GM21423 (cell line): ENCODE data around the gene MRPS27.

Experiments used
- ATAC-seq: cut with Tn5 transposase; IDR thresholded peaks from one replicate; pipeline ENCODE4 v1.9.1; 2021; ENCODE audit warnings: mild to moderate bottlenecking, moderate library complexity; ENCODE audit not compliant: unreplicated experiment

MRPS27 gene

DNA sequence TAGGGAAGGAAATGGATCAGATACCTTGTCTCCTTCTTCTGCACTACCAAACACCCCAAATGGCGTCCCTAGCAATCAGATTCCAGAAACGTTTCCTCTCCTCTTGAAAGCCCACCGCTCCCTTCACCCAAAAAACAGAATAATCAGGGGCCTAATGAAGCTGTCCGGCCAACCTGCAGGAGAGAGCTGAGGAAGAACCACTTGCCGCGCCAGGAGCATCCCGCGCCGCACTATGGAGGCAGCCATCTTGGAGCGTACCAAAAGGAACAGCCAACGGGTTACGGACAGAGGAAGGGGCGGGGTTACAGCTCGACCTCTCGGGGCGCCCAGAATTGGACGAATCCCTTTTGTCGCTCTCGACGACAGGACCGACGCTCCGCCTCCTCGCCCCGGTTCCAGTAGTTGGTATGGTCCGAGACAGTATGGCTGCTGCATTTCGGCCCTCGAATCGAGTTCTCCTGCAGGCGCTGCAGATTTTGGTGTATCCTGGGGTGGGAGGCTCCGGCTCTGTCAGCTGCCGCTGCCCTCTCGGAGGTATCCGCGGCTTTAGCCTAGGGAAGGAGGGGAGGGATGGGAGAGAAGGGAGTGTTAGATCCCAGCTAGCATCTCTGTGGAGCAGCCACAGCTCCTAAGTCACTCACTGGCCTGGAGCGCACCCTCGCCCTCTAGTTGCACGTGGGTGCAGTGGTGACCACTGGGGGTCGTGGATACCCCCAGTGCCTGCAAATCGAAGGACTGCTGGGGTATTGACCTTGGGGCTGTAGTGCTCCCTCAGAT lies at the start of gene MRPS27, which contains the start of gene PTCD2:
TSS of gene MRPS27 (minus strand) at position 265 of the 777 bp plus-strand sequence. CDS start at position 246, 19 bp downstream.
TSS of gene PTCD2 (plus strand) at position 398 of the 777 bp plus-strand sequence. CDS start at position 408, 10 bp downstream.
- ATAC-seq: peak; percentile 100

- ATAC-seq: no peak
These were observed 49.7 kb upstream of the MRPS27 start for GRCh38 chr5:72369711-72370110.

DNA sequence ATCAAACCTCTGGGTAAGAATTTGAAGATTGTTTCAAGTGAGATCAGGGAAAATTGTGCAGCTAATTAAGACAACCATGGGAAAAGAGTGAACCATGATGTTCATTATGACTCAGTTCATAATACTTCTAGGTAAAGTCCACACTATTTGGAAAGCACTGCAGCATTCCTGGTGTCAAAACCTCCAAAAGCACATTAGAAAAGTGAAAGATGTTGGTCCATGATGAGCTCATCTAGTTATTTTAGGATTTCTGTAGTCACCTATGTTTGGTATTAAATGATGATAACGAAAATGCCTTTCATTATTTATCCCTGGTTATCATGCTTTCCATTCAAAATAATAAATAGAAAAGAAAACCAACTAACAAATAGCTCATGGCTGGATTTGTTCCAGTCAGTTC lies 49.3 kb upstream of the MRPS27 start:
- ATAC-seq: no peak

DNA sequence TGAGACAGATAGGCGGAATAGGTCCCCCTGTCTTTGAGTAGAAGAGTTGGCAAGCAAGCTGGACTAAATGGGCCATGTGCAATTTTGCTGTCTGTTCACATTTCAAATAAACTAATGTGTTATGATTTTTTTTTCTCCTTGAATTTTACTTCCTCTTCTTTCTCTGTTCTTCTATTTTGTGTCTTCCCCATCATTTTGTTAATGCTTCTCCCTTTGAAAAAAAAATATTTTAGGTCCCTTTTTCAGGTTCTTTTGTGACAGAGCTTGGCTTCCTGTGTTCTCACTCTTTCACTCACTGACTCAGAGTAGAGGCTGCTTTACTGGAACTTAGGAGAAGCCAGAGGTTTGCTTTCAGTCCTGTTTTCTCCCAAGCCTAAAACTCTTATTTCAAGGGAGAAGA lies 48.2 kb upstream of the MRPS27 start:
- ATAC-seq: no peak

- peak; percentile 68 for ATAC-seq
These were observed 46.4 kb upstream of the MRPS27 start for GRCh38 chr5:72366324-72366976.

DNA sequence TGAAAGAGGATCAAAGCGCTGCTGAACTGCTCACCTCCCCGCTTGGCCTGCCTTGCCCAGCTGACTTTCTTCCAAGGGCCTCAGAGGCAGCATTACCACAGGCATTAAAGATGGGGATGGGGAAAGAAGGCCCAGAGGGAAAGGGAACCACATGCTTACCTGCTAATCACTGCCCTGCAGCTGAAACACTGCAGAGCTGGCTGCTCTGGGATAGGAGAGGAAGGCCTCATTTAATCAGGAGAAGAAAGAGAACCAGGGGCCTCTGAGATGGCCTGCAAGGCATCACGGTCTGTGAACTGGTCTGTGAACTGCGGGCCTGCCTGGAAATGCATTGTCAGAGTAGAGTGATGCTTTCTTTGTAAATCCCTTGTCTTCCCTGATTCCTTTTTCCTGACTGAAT lies 44.9 kb upstream of the MRPS27 start:
- ATAC-seq: no peak

- no peak for ATAC-seq
These were observed 44.1 kb upstream of the MRPS27 start for GRCh38 chr5:72364171-72364570.

DNA sequence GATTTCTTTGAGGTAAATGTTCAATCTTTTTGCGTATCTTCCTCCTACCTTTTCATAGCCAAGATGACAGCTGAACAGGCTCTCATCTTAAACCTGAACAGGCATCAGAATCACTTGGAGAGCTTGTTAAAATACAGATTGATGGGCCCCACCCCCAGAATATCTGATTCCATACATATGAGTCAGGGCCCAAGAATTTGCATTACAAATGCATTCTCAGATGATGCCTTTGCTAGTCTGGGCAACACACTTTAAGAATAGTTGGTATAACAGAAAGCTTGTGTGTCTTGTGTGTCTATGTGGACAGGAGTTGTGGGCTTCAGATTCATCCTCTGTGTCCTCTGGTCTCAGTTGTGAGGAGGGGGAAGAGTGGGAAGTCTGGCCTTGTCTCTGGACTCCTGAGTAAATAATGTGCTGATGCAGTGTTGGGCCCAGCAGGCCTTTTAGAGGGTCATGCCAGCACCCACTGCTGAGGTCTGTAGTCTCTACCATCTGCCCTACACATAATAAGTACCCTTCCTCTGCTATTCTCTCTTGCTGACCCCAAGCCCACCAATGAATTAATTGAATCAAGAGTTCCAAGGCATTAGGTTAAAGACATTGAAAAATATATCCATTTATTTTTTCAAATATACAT lies 43.2 kb upstream of the MRPS27 start:
- no peak for ATAC-seq

DNA sequence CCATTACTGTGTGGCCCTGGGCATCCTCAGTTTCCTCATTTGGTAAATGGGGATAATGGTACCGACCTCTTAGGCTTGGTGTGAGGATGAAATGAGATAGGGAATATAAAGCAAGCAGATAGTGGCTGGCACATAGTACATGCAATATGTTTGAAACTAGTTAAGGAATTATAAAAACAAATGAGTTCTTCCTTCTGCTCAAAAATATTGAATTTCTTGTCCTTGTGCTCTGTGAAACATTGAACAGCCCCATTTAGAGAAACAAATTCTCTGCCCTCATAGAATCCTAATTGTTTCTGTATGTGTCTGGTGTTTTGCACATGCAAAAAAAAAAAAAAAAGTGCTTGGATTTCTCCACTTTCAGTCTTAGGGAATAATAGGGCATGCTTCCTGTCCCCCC lies 39.8 kb upstream of the MRPS27 start:
- no peak for ATAC-seq

DNA sequence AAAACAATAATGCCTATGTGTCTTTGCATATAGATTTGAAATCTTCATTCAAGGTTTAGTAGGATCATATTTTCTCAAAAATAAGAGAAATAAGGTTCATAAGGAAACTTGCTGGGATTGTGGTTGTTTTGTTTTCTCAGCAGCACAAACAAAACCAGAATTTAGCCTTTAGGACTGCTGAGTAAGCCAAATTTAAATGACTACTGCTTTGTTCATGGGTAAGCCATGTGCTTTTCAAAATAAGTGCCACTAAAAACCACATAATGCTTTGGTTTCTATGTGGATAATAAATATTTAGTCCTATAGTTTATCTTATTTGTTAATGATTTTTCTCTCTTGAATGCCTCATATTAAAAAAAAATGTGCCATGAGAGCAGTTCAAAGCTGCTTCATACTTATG lies 38.9 kb upstream of the MRPS27 start:
- no peak for ATAC-seq

GRCh38 chr5:72356361-72356760 lies 36.3 kb upstream of the MRPS27 start:
- ATAC-seq: no peak

DNA sequence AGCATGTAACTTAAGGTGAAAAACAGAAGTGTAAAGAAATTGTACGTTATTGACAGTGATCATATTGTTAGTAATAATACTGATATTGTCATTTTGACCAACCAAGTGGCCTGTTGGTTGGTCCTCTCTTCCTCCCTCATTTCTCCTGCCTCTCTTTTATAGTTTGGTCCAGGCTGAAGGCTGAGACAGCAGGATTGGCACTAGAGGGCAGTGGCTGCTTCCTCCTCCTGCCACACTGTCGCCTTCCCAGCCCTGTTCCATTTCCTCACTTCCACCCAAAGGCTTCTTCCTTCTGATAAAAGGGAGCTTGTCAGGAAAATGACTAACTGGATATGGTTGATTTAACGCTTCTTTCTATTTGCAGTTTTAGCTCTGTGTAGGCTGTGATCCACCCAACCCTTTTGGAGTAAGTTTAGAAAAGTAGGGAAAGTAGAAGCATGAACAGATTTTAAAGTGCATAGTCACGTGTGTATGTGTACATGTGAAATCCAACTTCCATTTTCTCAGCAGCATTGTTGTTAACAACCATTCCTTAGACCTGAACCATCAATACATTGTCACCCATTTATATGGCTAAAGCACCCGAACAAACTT lies 35.8 kb upstream of the MRPS27 start:
- no peak for ATAC-seq

DNA sequence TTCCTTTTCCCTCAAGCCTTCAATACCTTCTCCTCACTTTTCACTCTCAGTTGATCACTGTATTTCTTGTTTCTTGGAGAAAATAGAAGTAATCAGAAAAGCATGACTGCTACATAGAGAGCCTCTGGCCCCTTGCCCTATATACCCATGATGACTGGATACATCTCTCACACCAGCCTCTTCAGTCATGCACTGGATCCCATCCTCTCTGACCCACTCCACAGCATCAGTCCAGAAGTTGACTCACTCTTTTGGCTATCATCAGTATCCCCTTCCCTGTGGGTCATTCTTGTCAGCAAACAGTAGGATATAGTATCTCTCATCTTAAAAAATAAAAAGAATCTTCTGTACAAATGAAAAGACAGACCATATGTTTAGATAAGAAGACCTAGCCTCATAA lies 33.0 kb upstream of the MRPS27 start:
- ATAC-seq: no peak

DNA sequence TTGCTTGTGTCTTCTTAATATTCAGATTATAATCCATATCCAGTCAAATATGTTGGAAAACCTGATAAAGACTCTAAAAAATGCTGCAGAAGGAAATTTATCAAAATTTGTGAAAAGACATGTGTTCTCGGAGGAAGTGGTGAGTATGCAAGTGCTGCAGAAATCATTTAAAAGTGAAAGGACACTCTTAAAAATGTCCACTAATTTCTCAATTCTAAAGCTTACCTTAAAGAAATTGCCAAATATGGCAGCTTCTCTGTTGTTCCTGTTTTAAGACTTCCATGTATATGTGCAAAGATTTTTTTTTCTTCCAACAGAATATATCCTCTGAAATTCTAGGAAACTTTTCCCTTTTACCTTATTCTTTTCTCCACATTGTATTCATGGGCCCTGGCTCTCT lies 32.6 kb upstream of the MRPS27 start:
- no peak for ATAC-seq

- no peak for ATAC-seq
These were observed 31.3 kb upstream of the MRPS27 start for GRCh38 chr5:72351376-72351775.

GRCh38 chr5:72347801-72348308 lies 27.8 kb upstream of the MRPS27 start:
- no peak for ATAC-seq

DNA sequence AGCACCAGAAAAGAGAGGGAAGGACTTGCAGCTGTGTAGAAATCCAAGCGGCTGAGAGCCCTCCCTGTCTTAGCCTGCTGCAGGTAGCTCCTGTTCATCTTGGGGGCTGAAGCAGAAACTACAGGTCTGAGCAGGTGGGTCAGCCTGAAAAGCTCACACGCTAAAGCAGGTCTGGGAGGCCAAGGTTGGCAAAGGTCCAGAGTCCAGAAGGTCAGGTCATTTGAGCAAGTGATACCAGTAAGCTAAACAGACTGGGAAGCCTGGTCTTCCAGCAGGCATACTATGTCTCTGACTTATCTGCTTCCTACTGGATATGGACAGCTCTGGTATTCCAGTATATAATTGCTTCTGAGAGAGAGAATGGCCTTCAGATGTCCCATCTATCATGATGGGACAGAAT lies 26.4 kb upstream of the MRPS27 start:
- no peak for ATAC-seq

DNA sequence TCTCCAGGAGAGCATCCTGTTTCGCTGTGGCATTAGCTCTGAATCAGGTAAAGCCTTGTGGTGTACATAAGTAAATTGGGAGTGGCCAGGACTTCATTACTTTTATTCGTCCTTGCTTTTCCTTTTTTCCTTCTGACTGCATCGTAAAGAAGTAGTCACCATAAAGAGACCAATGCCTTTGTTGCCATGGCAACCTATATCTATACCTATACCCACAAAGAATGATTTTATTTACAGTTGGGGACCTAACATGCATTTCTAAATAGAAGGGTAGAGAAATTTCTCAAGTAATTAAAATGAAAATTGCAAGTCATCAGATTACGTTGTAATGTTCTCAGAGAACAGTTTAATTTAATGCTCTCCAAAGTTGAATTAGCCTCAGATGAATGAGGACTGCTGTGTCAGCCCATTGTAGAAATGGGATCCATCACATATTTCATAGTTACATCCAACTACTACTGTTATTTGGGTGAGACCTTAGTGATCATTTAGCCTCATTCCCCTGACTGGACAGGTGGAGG lies 18.7 kb upstream of the MRPS27 start:
- ATAC-seq: no peak

- ATAC-seq: no peak
These were observed 17.1 kb upstream of the MRPS27 start for GRCh38 chr5:72337159-72337558.

DNA sequence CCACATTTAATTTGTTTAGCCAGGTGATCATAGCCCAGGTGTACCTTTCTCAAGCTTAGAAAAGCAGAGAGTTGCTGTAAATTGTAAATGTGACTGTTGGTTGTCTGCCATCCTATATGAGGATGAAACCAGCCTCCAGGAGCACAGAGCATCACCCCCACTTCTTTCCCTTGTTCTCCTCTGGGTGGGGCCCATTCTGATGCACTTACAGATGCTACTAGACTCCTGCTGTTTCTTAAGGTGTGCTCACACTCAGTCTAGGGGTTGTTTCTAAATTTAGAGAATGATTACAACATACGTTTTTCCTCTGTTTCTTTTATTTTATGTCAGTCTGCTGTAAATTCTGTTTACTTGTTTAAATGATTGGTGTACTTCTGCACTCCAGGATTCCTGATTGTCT lies 10.7 kb upstream of the MRPS27 start:
- no peak for ATAC-seq

DNA sequence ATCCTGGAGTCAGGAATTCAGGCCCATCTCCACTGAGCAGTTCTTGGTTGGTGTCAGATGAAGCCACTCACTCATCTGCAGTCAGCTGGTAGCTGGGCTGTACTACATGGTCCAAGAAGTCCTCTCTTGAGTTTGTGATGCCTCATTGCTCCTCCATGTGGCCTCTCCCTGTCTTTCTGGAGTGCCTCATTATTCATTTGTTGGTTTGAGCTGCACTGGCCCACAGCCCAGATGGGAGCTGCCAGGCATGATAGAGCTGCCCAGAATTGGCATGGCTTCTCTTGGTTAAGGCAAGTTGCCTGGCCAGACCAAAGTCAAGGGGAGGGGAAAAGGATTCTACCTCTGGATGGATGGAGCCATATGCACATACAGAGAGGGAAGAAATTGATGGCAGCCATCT lies 8.1 kb upstream of the MRPS27 start:
- no peak for ATAC-seq
